22Rv1 (cell line): ENCODE measurements around the gene CTAGE4.
"Not testable (repeated sequence)": the region's sequence is repeated elsewhere in the genome, so short reads cannot be mapped to it uniquely, and the experiment has no call there.

Experiments
- CTCF ChIP-seq: fragments of 450-650 bp; IDR thresholded peaks from 2 replicates; pipeline ENCODE4 v1.5.1; 2017; ENCODE audit warnings: mild to moderate bottlenecking
- ZFX ChIP-seq: fragments of 450-650 bp; IDR thresholded peaks from 2 replicates; pipeline ENCODE4 v1.6.1; 2017; ENCODE audit warnings: antibody characterized with exemption, borderline replicate concordance

DNA sequence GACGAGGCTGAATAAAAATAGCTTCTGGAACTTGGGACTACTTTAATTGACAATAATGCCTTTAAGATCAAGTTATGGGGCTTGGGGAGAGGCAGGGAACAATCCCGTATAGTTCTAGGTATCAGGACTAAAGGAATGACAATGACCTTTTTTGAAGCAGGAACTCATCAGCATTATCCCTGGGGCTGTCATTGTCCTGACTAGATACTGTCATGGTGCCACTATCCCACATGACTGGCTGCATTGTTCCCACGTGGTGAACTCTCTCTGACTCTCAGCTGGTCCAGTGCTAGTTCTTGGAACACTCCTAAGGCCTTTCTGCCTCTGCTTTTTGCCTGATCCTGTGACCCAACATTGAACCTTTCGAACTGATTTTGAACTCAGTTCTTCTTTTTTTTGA is 15.7 kb downstream of the CTAGE4 start:
- not testable (repeated sequence) for TF ChIP-seq CTCF, ZFX
